ENCODE results near the gene HDAC2. TPM values are rescaled to one million over a fixed set of nuclear protein-coding genes. Genes with fewer than 3 reads are reported as not detected.
"Not testable (repeated sequence)": the region's sequence is repeated elsewhere in the genome, so short reads cannot be mapped to it uniquely, and the experiment has no call there.

The HDAC2 gene
- total RNA-seq, 3 donors from 2014 or later = 144 to 160 (median 160) TPM

- H3K4me3 Mint-ChIP-seq = no peak overlapping the region
- no peaks in the 10 kb centered on the region for H3K36me3 Mint-ChIP-seq (ENCODE audit: insufficient read depth)
- peaks cover 14% of the 10 kb centered on the region for H3K27me3 Mint-ChIP-seq (ENCODE audit: low read depth)
- ATAC-seq (peak; percentile 38 to 53), DNase-seq (peak; percentile 5)
- H3K9me3 Mint-ChIP-seq = no peaks in the 10 kb centered on the region
- no peaks in the 10 kb centered on the region for H3K4me1 Mint-ChIP-seq (ENCODE audit: low read depth)
Measured at GRCh38 chr6:113994934-113995342, 24.0 kb upstream of the HDAC2 start.

GRCh38 chr6:113989675-113990074 is 18.7 kb upstream of the HDAC2 start:
- no peak for DNase-seq
- ATAC-seq = no peak
- H3K4me3 Mint-ChIP-seq = no peak overlapping the region
- H3K27me3 Mint-ChIP-seq (ENCODE audit: low read depth) = peaks cover 7% of the 10 kb centered on the region
- H3K4me1 Mint-ChIP-seq (ENCODE audit: low read depth) = no peaks in the 10 kb centered on the region
- no peaks in the 10 kb centered on the region for H3K36me3 Mint-ChIP-seq (ENCODE audit: insufficient read depth)
- no peaks in the 10 kb centered on the region for H3K9me3 Mint-ChIP-seq

- not testable (repeated sequence) for H3K9me3 Mint-ChIP-seq; H3K36me3 Mint-ChIP-seq (ENCODE audit: insufficient read depth); H3K4me3 Mint-ChIP-seq; H3K27me3 Mint-ChIP-seq (ENCODE audit: low read depth); DNase-seq; H3K4me1 Mint-ChIP-seq (ENCODE audit: low read depth); ATAC-seq
Measured at GRCh38 chr6:113982675-113983074, 11.7 kb upstream of the HDAC2 start.

GRCh38 chr6:113982055-113982550 is 11.2 kb upstream of the HDAC2 start:
- Mint-ChIP-seq H3K4me3 (no peak overlapping the region), H3K4me1 (ENCODE audit: low read depth) (no peaks in the 10 kb centered on the region), H3K9me3 (no peaks in the 10 kb centered on the region), H3K27me3 (ENCODE audit: low read depth) (peaks cover 3% of the 10 kb centered on the region), H3K36me3 (ENCODE audit: insufficient read depth) (no peaks in the 10 kb centered on the region)
- ATAC-seq (no peak), DNase-seq (no peak)

GRCh38 chr6:113980937-113981554 is 10.1 kb upstream of the HDAC2 start:
- DNase-seq = no peak
- Mint-ChIP-seq H3K4me3 (no peak overlapping the region), H3K36me3 (ENCODE audit: insufficient read depth) (no peaks in the 10 kb centered on the region), H3K9me3 (no peaks in the 10 kb centered on the region), H3K27me3 (ENCODE audit: low read depth) (peaks cover 3% of the 10 kb centered on the region), H3K4me1 (ENCODE audit: low read depth) (no peaks in the 10 kb centered on the region)
- ATAC-seq = peak; percentile 58 to 71

- H3K4me1 Mint-ChIP-seq (ENCODE audit: low read depth) = no peaks in the 10 kb centered on the region
- H3K27me3 Mint-ChIP-seq (ENCODE audit: low read depth) = peaks cover 3% of the 10 kb centered on the region
- H3K4me3 Mint-ChIP-seq = no peak overlapping the region
- DNase-seq (no peak), ATAC-seq (no peak)
- H3K36me3 Mint-ChIP-seq (ENCODE audit: insufficient read depth) = no peaks in the 10 kb centered on the region
- no peaks in the 10 kb centered on the region for H3K9me3 Mint-ChIP-seq
Measured at GRCh38 chr6:113979937-113980336, 9.0 kb upstream of the HDAC2 start.

- Mint-ChIP-seq H3K4me1 (ENCODE audit: low read depth) (no peaks in the 10 kb centered on the region), H3K9me3 (no peaks in the 10 kb centered on the region), H3K27me3 (ENCODE audit: low read depth) (peaks cover 3% of the 10 kb centered on the region), H3K4me3 (no peak overlapping the region), H3K36me3 (ENCODE audit: insufficient read depth) (no peaks in the 10 kb centered on the region)
- no peak for ATAC-seq
- DNase-seq = no peak
Measured at GRCh38 chr6:113978084-113978675, 7.2 kb upstream of the HDAC2 start.

GRCh38 chr6:113976806-113977205 is 5.9 kb upstream of the HDAC2 start:
- no peaks in the 10 kb centered on the region for H3K9me3 Mint-ChIP-seq
- H3K27me3 Mint-ChIP-seq (ENCODE audit: low read depth) = peaks cover 3% of the 10 kb centered on the region
- no peak for ATAC-seq
- no peak for DNase-seq
- peaks cover 7% of the 10 kb centered on the region for H3K4me1 Mint-ChIP-seq (ENCODE audit: low read depth)
- no peak overlapping the region for H3K4me3 Mint-ChIP-seq
- no peaks in the 10 kb centered on the region for H3K36me3 Mint-ChIP-seq (ENCODE audit: insufficient read depth)

- peak overlapping the region; percentile 95 for H3K4me3 Mint-ChIP-seq
- no peaks in the 10 kb centered on the region for H3K9me3 Mint-ChIP-seq
Measured at GRCh38 chr6:113971741-113972140, 793 bp upstream of the HDAC2 start.

GRCh38 chr6:113969888-113970804 is 802 bp downstream of the HDAC2 start:
- H3K4me1 Mint-ChIP-seq (ENCODE audit: low read depth) = peaks cover 44% of the 10 kb centered on the region
- H3K9me3 Mint-ChIP-seq = no peaks in the 10 kb centered on the region
- H3K27me3 Mint-ChIP-seq (ENCODE audit: low read depth) = no peaks in the 10 kb centered on the region
- H3K36me3 Mint-ChIP-seq (ENCODE audit: insufficient read depth) = peaks cover 6% of the 10 kb centered on the region
- DNase-seq (peak; percentile 30), ATAC-seq (peak; percentile 49 to 53)
- H3K4me3 Mint-ChIP-seq = peak overlapping the region; percentile 95

More at GRCh38 chr6:113971741-113972140, 793 bp upstream of the HDAC2 start:
- no peaks in the 10 kb centered on the region for H3K27me3 Mint-ChIP-seq (ENCODE audit: low read depth)
- peaks cover 6% of the 10 kb centered on the region for H3K36me3 Mint-ChIP-seq (ENCODE audit: insufficient read depth)
- DNase-seq (no peak), ATAC-seq (no peak)
- peaks cover 34% of the 10 kb centered on the region for H3K4me1 Mint-ChIP-seq (ENCODE audit: low read depth)

- Mint-ChIP-seq H3K9me3 (no peaks in the 10 kb centered on the region), H3K4me1 (ENCODE audit: low read depth) (peaks cover 56% of the 10 kb centered on the region), H3K4me3 (peak overlapping the region; percentile 95), H3K36me3 (ENCODE audit: insufficient read depth) (peaks cover 6% of the 10 kb centered on the region), H3K27me3 (ENCODE audit: low read depth) (no peaks in the 10 kb centered on the region)
- DNase-seq = no peak
- no peak for ATAC-seq
Measured at GRCh38 chr6:113968472-113968871, 2.5 kb downstream of the HDAC2 start.

GRCh38 chr6:113967777-113968176 is 3.2 kb downstream of the HDAC2 start:
- Mint-ChIP-seq H3K4me1 (ENCODE audit: low read depth) (peaks cover 61% of the 10 kb centered on the region), H3K9me3 (no peaks in the 10 kb centered on the region), H3K4me3 (peak overlapping the region; percentile 95)

GRCh38 chr6:113960795-113961194 is 10.2 kb downstream of the HDAC2 start:
- H3K27me3 Mint-ChIP-seq (ENCODE audit: low read depth) = no peaks in the 10 kb centered on the region
- ATAC-seq = no peak
- no peak overlapping the region for H3K4me3 Mint-ChIP-seq
- peaks cover 21% of the 10 kb centered on the region for H3K36me3 Mint-ChIP-seq (ENCODE audit: insufficient read depth)
- no peak for DNase-seq
- peaks cover 43% of the 10 kb centered on the region for H3K4me1 Mint-ChIP-seq (ENCODE audit: low read depth)
- no peaks in the 10 kb centered on the region for H3K9me3 Mint-ChIP-seq

More at GRCh38 chr6:113967777-113968176, 3.2 kb downstream of the HDAC2 start:
- no peak for DNase-seq
- ATAC-seq = no peak
- H3K36me3 Mint-ChIP-seq (ENCODE audit: insufficient read depth) = peaks cover 6% of the 10 kb centered on the region
- H3K27me3 Mint-ChIP-seq (ENCODE audit: low read depth) = no peaks in the 10 kb centered on the region

- DNase-seq (no peak), ATAC-seq (no peak)
- no peaks in the 10 kb centered on the region for H3K27me3 Mint-ChIP-seq (ENCODE audit: low read depth)
- H3K4me1 Mint-ChIP-seq (ENCODE audit: low read depth) = peaks cover 30% of the 10 kb centered on the region
- no peaks in the 10 kb centered on the region for H3K9me3 Mint-ChIP-seq
- peaks cover 28% of the 10 kb centered on the region for H3K36me3 Mint-ChIP-seq (ENCODE audit: insufficient read depth)
- H3K4me3 Mint-ChIP-seq = no peak overlapping the region
Measured at GRCh38 chr6:113959235-113959634, 11.7 kb downstream of the HDAC2 start.
